Ascending aorta (tissue), 2 donors: ENCODE data around the gene GALNT18. TPM values are rescaled to one million over a fixed set of nuclear protein-coding genes. Genes with fewer than 3 reads are reported as not detected.

Source experiments
- DNase-seq, 2 donors: peaks; one replicate each; pipeline ENCODE4 v3.0.0-alpha.2; 2019; ENCODE audit warnings: low spot score in 2 of 2
- H3K27ac ChIP-seq, 2 donors: fragments of 200-600 bp; sonication (generic); one replicate each; pipeline ENCODE4 v1.5.1; 2016 to 2017; ENCODE audit warnings: mild to moderate bottlenecking in 1 of 2
- H3K27me3 ChIP-seq: fragments of 200-600 bp; sonication (generic); one replicate; pipeline ENCODE4 v1.5.1; 2017
- H3K36me3 ChIP-seq, 2 donors: fragments of 200-600 bp; sonication (generic); one replicate each; pipeline ENCODE4 v1.5.1; 2016
- H3K4me1 ChIP-seq, 2 donors: fragments of 200-600 bp; sonication (generic); one replicate each; pipeline ENCODE4 v1.5.1; 2016 to 2017; ENCODE audit warnings: mild to moderate bottlenecking in 1 of 2
- H3K4me3 ChIP-seq, 2 donors: fragments of 200-600 bp; sonication (generic); one replicate each; pipeline ENCODE4 v1.5.1; 2016 to 2017; ENCODE audit warnings: mild to moderate bottlenecking in 1 of 2
- H3K9me3 ChIP-seq, 2 donors: fragments of 200-600 bp; sonication (generic); one replicate each; pipeline ENCODE4 v1.5.1; 2016
- CTCF ChIP-seq, 3 experiments: fragments of 200-600 bp in 2 of 3; fragments of 450-650 bp in 1 of 3; sonication (generic) in 2 of 3; IDR thresholded peaks; one replicate each; pipeline ENCODE4 v1.5.1; 2016 to 2019; ENCODE audit warnings: antibody characterized with exemption in 3 of 3, mild to moderate bottlenecking in 1 of 3, moderate library complexity in 1 of 3
- intact Hi-C: fragments of 100-400 bp; cut with DNase I; formaldehyde crosslinking; loops from one replicate; pipeline ENCODE4 v1.15.1; 2023
- total RNA-seq: library from RNA; depleted of rRNA; stranded (reverse); fragments of >200 nt; gene quantifications from one replicate; pipeline ENCODE4 v1.1.0, GENCODE V29; 2016

GALNT18 gene
- total RNA-seq, 1 donor from 2014 or later: 53.5 TPM

- H3K36me3 ChIP-seq: no peaks in the 10 kb centered on the region
- DNase-seq: no peak
- no peak overlapping the region for H3K27ac ChIP-seq
- H3K9me3 ChIP-seq: no peaks in the 10 kb centered on the region
- TF ChIP-seq CTCF (IDR thresholded peaks at IDR 0.05): no peak
- intact Hi-C loops: no loop called here
- H3K4me1 ChIP-seq: peaks cover 0 to 10% of the 10 kb centered on the region in 2 donors
- no peaks in the 10 kb centered on the region for H3K27me3 ChIP-seq
- no peak overlapping the region for H3K4me3 ChIP-seq
These were observed 234.0 kb downstream of the GALNT18 start for GRCh38 chr11:11387622-11388305.

- H3K36me3 ChIP-seq: no peaks in the 10 kb centered on the region
- H3K9me3 ChIP-seq: no peaks in the 10 kb centered on the region
- H3K4me1 ChIP-seq: peaks cover 0 to 7% of the 10 kb centered on the region in 2 donors
- H3K4me3 ChIP-seq: no peak overlapping the region
- no peak overlapping the region for H3K27ac ChIP-seq
- TF ChIP-seq CTCF (IDR thresholded peaks at IDR 0.05): no peak
- no peaks in the 10 kb centered on the region for H3K27me3 ChIP-seq
- no peak for DNase-seq
- intact Hi-C loops: no loop called here
These were observed 234.6 kb downstream of the GALNT18 start for GRCh38 chr11:11387207-11387606.

- H3K4me3 ChIP-seq: no peak overlapping the region
- H3K27ac ChIP-seq: no peak overlapping the region
- H3K36me3 ChIP-seq: no peaks in the 10 kb centered on the region
- intact Hi-C loops: no loop called here
- H3K4me1 ChIP-seq: no peaks in the 10 kb centered on the region
- TF ChIP-seq CTCF (IDR thresholded peaks at IDR 0.05): no peak
- H3K27me3 ChIP-seq: no peaks in the 10 kb centered on the region
- no peaks in the 10 kb centered on the region for H3K9me3 ChIP-seq
- DNase-seq: no peak
These were observed 237.0 kb downstream of the GALNT18 start for GRCh38 chr11:11384829-11385228.

- no peak for TF ChIP-seq CTCF (IDR thresholded peaks at IDR 0.05)
- no peaks in the 10 kb centered on the region for H3K36me3 ChIP-seq
- intact Hi-C loops: no loop called here
These were observed 237.8 kb downstream of the GALNT18 start for GRCh38 chr11:11383995-11384394.

GRCh38 chr11:11382858-11383532, 238.8 kb downstream of the GALNT18 start:
- no peak for TF ChIP-seq CTCF (IDR thresholded peaks at IDR 0.05)
- intact Hi-C loops: no loop called here

More at GRCh38 chr11:11383995-11384394, 237.8 kb downstream of the GALNT18 start:
- H3K4me1 ChIP-seq: no peaks in the 10 kb centered on the region
- H3K27ac ChIP-seq: no peak overlapping the region
- no peak overlapping the region for H3K4me3 ChIP-seq
- H3K27me3 ChIP-seq: no peaks in the 10 kb centered on the region
- DNase-seq: no peak
- H3K9me3 ChIP-seq: no peaks in the 10 kb centered on the region

More at GRCh38 chr11:11382858-11383532, 238.8 kb downstream of the GALNT18 start:
- H3K27me3 ChIP-seq: no peaks in the 10 kb centered on the region
- DNase-seq: no peak
- no peak overlapping the region for H3K27ac ChIP-seq
- no peaks in the 10 kb centered on the region for H3K4me1 ChIP-seq
- no peaks in the 10 kb centered on the region for H3K36me3 ChIP-seq
- H3K4me3 ChIP-seq: no peak overlapping the region
- H3K9me3 ChIP-seq: no peaks in the 10 kb centered on the region
